Activated B cell treated with CpG ODN at 0.5 μM for 24 hours (primary cell): Measurements from ENCODE around the gene EIF4E3. TPM values are rescaled to one million over a fixed set of nuclear protein-coding genes. Genes with fewer than 3 reads are reported as not detected.

ENCODE experiments used
- ATAC-seq: fragments of 200-7000 bp; cut with Tn5 transposase; one replicate; pipeline ENCODE4 v1.10.0; 2021; ENCODE audit warnings: low read depth, mild to moderate bottlenecking, moderate library complexity
- CTCF ChIA-PET: fragments of 350-600 bp; sonication (Branson Sonifier 250); formaldehyde crosslinking; loops from one replicate; lab custom pipeline; 2021; ENCODE audit warnings: antibody characterized with exemption; lab: Charles Lee
- POLR2A ChIA-PET: fragments of 350-600 bp; sonication (Branson Sonifier 250); formaldehyde crosslinking; loops from one replicate; lab custom pipeline; 2021; ENCODE audit warnings: antibody characterized with exemption; lab: Charles Lee
- DNase-seq: peaks from one replicate; pipeline ENCODE4 v3.0.0; 2022
- H3K27ac Mint-ChIP-seq: one replicate; pipeline ENCODE4 v1.8.0; 2020; ENCODE audit warnings: mixed read lengths
- H3K27me3 Mint-ChIP-seq: one replicate; pipeline ENCODE4 v1.8.0; 2021; ENCODE audit warnings: mixed read lengths
- H3K36me3 Mint-ChIP-seq: one replicate; pipeline ENCODE4 v1.8.0; 2021; ENCODE audit warnings: low read depth, mixed read lengths
- H3K4me1 Mint-ChIP-seq: one replicate; pipeline ENCODE4 v1.8.0; 2021; ENCODE audit warnings: mixed read lengths
- H3K4me3 Mint-ChIP-seq: one replicate; pipeline ENCODE4 v1.8.0; 2020; ENCODE audit warnings: mild to moderate bottlenecking, mixed read lengths
- H3K9me3 Mint-ChIP-seq: one replicate; pipeline ENCODE4 v1.8.0; 2020; ENCODE audit warnings: mixed read lengths
- CTCF ChIP-seq: fragments of 200-600 bp; IDR thresholded peaks from one replicate; pipeline ENCODE4 v1.8.0; 2022; ENCODE audit warnings: antibody characterized with exemption, mild to moderate bottlenecking
- intact Hi-C: fragments of 100-400 bp; cut with micrococcal nuclease; formaldehyde crosslinking; loops from one replicate; pipeline ENCODE4 v1.15.1; 2024
- total RNA-seq: library from RNA; stranded (reverse); gene quantifications from 2 replicates; pipeline ENCODE4 v1.2.3, GENCODE V29; 2022

The EIF4E3 gene
- total RNA-seq, 1 donor from 2014 or later = 2.0 TPM

GRCh38 chr3:71694358-71694999 is 30.7 kb downstream of the EIF4E3 start:
- TF ChIP-seq CTCF = no peak
- POLR2A ChIA-PET = no interaction called here
- CTCF ChIA-PET = interaction anchor here (1.2 kb wide), 1 partner anchor 14 kb away, joined by 3 read pairs; no protein-coding TSS in a partner anchor
- DNase-seq (no peak), ATAC-seq (no peak)
- no peak overlapping the region for H3K4me3 Mint-ChIP-seq
- no peaks in the 10 kb centered on the region for H3K27me3 Mint-ChIP-seq
- intact Hi-C loops = no loop called here
- no peaks in the 10 kb centered on the region for H3K4me1 Mint-ChIP-seq
- H3K9me3 Mint-ChIP-seq = no peaks in the 10 kb centered on the region
- no peak overlapping the region for H3K27ac Mint-ChIP-seq
- H3K36me3 Mint-ChIP-seq = no peaks in the 10 kb centered on the region

- ChIA-PET CTCF (interaction anchor here (1.6 kb wide), 1 partner anchor 12 kb away, joined by 4 read pairs; no protein-coding TSS in a partner anchor), POLR2A (no interaction called here)
- H3K9me3 Mint-ChIP-seq = no peaks in the 10 kb centered on the region
- intact Hi-C loops = no loop called here
- DNase-seq (no peak), ATAC-seq (no peak)
- no peaks in the 10 kb centered on the region for H3K36me3 Mint-ChIP-seq
- no peaks in the 10 kb centered on the region for H3K27me3 Mint-ChIP-seq
- H3K4me1 Mint-ChIP-seq = no peaks in the 10 kb centered on the region
- no peak overlapping the region for H3K4me3 Mint-ChIP-seq
- no peak overlapping the region for H3K27ac Mint-ChIP-seq
- TF ChIP-seq CTCF = no peak
These were observed 31.6 kb downstream of the EIF4E3 start for GRCh38 chr3:71693641-71694040.

- intact Hi-C loops = no loop called here
- ChIA-PET CTCF (no interaction called here), POLR2A (no interaction called here)
- no peaks in the 10 kb centered on the region for H3K4me1 Mint-ChIP-seq
- no peaks in the 10 kb centered on the region for H3K27me3 Mint-ChIP-seq
- H3K36me3 Mint-ChIP-seq = no peaks in the 10 kb centered on the region
- H3K9me3 Mint-ChIP-seq = no peaks in the 10 kb centered on the region
- no peak for TF ChIP-seq CTCF
- no peak for ATAC-seq
- no peak overlapping the region for H3K27ac Mint-ChIP-seq
- DNase-seq = no peak
- no peak overlapping the region for H3K4me3 Mint-ChIP-seq
These were observed 33.1 kb downstream of the EIF4E3 start for GRCh38 chr3:71692139-71692538.

- DNase-seq (no peak), ATAC-seq (no peak)
- Mint-ChIP-seq H3K4me1 (no peaks in the 10 kb centered on the region), H3K27me3 (no peaks in the 10 kb centered on the region), H3K36me3 (no peaks in the 10 kb centered on the region), H3K4me3 (no peak overlapping the region), H3K27ac (no peak overlapping the region), H3K9me3 (no peaks in the 10 kb centered on the region)
- intact Hi-C loops = no loop called here
- CTCF ChIA-PET = no interaction called here
- POLR2A ChIA-PET = no interaction called here
- TF ChIP-seq CTCF = no peak
These were observed 34.8 kb downstream of the EIF4E3 start for GRCh38 chr3:71690341-71690841.

- no peaks in the 10 kb centered on the region for H3K36me3 Mint-ChIP-seq
- H3K4me1 Mint-ChIP-seq = no peaks in the 10 kb centered on the region
- no peak for DNase-seq
- TF ChIP-seq CTCF = no peak
- no peak for ATAC-seq
- no peaks in the 10 kb centered on the region for H3K9me3 Mint-ChIP-seq
- no peaks in the 10 kb centered on the region for H3K27me3 Mint-ChIP-seq
- POLR2A ChIA-PET = no interaction called here
- CTCF ChIA-PET = no interaction called here
- intact Hi-C loops = no loop called here
- no peak overlapping the region for H3K4me3 Mint-ChIP-seq
- H3K27ac Mint-ChIP-seq = no peak overlapping the region
These were observed 35.9 kb downstream of the EIF4E3 start for GRCh38 chr3:71689291-71689690.
